GM19193 (cell line): Measurements from ENCODE around the gene MDH2.

Experiments used
- POLR2A ChIP-seq: IDR thresholded peaks from 4 replicates; pipeline ENCODE4 v1.6.1; 2011; ENCODE audit not compliant: insufficient read depth, insufficient read length; ENCODE audit errors: extremely low read depth

Gene MDH2

DNA sequence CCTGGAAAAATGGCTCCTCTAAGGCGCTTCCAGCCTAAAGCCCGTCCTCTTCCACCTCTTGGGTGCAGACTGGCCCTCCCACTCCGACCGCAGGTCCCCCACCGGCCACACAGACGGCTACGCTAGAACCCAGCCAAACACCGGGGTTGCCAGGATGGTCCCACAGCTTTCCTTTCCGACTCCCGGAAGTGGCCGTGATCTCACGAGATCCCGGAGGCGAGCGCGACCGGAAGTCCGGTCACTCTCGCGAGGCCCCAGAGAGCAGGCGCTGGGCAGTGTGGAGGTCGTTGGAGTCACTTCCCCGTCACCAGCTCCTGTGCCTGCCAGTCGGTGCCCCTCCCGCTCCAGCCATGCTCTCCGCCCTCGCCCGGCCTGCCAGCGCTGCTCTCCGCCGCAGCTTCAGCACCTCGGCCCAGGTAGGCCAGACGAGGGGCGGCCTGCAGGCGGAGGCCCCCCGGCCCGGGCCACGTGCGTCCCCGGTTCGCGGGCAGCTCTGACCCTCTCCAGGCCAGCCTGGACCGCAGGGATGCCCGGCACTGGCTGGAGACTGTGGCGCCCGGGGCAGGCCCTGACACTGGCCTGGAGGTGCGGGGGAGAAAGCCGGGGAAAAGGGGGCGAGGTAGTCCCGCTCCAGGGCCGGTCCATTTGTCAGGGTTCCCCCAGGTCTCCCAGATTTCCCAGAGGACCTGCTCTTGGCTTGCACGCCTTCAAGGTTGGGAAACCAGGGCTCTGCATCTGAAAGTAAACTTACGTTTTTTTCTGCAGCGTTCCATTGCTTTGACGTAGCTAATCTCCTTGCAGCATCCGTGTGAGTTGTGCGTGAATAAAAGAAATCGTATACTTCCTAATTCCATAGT is at the start of gene MDH2, which contains the start of gene STYXL1:
Gene MDH2 (plus strand): TSS at position 296 of the 857 bp plus-strand sequence. CDS start 55 bp downstream, at position 351.
Gene STYXL1 (minus strand): TSS at position 190 of the 857 bp plus-strand sequence. CDS start 17,477 bp downstream, outside the sequence.
- peak; percentile 95 for TF ChIP-seq POLR2A

DNA sequence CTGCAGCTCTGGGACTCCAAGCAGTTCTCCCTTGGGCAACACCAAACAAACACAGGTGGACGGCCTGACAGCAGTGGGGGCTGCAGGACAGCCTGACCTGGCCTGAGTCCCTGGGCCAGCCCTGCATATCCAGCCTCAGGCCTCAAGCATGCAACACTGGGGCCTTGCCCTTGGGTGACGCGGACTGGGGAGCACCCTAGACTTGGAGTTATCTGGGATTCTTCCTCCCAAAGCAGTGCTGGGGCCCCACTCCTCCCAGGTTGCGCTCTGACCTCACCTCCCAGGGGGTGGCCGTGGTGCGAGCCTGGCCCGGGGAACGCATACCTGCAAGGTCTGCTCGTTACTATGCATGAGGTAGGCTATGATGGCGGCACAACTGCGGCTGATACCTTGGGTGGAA is 47.3 kb upstream of the MDH2 start:
- no peak for TF ChIP-seq POLR2A

- no peak for TF ChIP-seq POLR2A
Observed at GRCh38 chr7:76002139-76002538, 45.8 kb upstream of the MDH2 start.

DNA sequence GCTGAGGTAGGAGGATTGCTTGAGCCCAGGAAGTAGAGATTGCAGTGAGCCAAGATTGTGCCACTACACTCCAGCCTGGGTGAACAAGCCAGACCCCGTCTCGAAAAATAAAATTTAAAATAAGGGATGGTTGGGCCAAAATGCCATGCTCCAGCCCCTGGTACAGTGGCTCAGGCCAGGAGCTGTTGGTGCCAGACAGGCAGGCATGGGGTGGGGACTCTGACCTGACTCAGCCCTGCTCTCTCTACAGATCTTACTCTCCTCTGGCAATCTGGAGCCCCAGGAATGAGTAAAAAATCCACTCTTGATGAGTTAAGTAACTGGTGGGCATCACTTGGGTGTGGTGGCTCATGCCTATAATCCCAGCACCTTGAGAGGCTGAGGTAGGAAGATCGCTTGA is 45.1 kb upstream of the MDH2 start:
- no peak for TF ChIP-seq POLR2A

GRCh38 chr7:76003351-76003750 is 44.6 kb upstream of the MDH2 start:
- TF ChIP-seq POLR2A: no peak

GRCh38 chr7:76008156-76008687 is 39.7 kb upstream of the MDH2 start:
- no peak for TF ChIP-seq POLR2A

DNA sequence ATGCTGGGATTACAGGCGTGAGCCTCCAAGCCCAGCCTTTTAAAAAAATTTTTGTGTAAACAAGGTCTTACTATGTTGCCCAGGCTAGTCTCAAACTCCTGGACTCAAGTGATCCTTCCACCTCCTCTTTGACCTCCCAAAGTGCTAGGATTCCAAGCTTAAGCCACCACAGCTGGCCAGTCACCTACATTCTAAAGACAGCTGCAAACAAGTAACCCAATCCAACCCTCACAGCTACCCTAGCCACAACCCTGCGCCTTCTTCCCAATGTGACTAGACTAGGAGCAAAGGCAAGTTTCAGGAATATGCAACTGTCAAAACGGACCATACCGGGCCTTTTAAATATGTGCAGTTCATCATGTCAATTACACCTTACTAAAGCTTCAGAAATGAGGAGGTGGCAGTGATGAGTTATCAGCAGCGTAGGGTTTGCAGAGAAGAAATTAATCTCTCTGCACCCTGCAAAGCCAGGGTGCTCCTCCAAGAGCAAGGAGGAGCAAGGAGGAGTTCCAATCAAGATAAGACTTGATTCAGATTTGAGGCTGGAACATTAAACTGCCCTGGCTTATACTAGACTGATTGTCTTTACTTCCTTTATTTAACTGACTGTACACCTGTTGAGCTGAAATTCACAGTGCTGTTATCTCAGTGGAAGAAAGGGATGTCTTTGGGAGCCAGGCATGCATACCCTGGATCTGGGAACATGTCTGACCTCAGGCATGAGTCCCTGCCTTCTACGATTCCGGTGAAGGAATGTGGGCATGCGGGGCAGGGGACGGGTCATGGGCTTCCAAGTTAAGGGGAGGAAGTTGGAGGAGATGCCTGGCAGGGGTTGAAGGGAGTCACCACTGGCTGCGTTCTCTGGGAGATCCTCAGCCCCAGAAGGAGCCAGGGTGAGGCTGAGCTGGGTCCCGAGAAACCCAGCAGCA is 38.0 kb upstream of the MDH2 start:
- TF ChIP-seq POLR2A: no peak

DNA sequence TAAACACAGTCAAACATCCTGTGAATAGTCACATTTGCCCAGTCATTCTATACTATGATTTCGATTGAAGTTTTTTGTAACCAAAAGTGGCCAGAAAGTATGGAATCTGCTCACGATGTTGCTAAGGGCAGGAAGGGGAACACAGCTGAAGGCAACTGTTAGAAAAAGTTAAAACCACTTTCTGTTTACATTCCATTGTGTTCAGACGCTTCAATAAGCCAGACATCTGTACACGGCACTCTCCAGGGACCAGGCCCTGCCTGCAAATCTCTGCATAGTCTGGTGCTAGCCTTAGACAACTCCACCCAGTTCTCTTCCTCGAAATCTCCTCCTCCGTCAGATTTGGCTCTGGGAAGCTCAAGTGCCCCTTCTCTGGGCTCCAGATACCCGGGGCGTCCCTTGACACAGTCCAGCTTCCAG is 36.5 kb upstream of the MDH2 start:
- no peak for TF ChIP-seq POLR2A

DNA sequence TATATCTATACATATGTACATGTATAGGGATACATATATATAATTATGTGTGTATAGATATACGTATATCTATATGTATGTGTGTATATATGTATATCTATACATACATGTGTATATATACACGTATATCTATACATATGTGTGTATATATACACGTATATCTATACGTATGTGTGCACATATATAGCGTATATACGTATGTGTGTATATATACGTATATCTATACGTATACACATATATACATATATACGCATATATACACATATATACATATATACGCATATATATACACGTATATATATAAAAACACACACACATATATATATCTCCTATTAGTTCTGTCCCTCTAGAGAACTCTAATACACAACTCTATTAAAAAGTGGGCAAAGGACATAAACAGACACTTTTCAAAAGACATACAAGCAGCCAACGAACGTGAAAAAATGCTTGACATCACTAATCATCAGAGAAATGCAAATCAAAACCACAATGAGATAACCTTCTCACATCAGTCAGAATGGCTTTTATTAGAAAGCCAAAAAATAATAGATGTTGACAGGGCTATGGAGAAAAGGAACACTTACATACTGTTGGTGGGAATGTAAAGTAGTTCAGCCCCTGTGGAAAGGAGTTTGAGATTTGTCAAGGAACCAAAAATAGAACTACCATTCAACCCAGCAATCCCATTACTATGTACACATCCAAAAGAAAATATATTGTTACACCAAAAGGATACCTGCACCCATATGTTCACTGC is 31.5 kb upstream of the MDH2 start:
- TF ChIP-seq POLR2A: no peak

GRCh38 chr7:76020031-76020714 is 27.7 kb upstream of the MDH2 start:
- no peak for TF ChIP-seq POLR2A

GRCh38 chr7:76022026-76022780 is 25.7 kb upstream of the MDH2 start:
- TF ChIP-seq POLR2A: no peak

GRCh38 chr7:76023002-76023401 is 24.9 kb upstream of the MDH2 start:
- TF ChIP-seq POLR2A: no peak

DNA sequence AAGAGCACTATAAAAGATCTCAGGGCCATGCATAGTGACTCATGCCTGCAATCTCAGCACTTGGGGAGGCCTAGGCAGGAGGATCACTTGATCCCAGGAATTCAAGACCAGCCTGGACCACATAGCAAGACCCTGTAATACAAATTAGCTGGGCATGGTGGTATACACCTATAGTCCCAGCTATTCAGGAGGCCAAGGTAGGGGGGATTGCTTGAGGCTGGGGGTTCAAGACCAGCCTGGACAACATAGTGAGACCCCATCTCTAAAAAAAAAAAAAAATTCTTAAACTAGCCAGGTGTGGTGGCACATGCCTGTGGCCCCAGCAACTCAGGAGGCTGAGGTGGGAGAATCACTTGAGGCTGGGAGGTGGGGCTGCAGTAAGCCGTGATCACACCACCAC is 15.9 kb upstream of the MDH2 start:
- no peak for TF ChIP-seq POLR2A
